Measurements from ENCODE around the gene SIRT6.
A peak's percentile ranks its signal among the peaks of the same experiment; 100 is the strongest.
"Not testable (repeated sequence)": the region's sequence is repeated elsewhere in the genome, so short reads cannot be mapped to it uniquely, and the experiment has no call there.

The SIRT6 gene

DNA sequence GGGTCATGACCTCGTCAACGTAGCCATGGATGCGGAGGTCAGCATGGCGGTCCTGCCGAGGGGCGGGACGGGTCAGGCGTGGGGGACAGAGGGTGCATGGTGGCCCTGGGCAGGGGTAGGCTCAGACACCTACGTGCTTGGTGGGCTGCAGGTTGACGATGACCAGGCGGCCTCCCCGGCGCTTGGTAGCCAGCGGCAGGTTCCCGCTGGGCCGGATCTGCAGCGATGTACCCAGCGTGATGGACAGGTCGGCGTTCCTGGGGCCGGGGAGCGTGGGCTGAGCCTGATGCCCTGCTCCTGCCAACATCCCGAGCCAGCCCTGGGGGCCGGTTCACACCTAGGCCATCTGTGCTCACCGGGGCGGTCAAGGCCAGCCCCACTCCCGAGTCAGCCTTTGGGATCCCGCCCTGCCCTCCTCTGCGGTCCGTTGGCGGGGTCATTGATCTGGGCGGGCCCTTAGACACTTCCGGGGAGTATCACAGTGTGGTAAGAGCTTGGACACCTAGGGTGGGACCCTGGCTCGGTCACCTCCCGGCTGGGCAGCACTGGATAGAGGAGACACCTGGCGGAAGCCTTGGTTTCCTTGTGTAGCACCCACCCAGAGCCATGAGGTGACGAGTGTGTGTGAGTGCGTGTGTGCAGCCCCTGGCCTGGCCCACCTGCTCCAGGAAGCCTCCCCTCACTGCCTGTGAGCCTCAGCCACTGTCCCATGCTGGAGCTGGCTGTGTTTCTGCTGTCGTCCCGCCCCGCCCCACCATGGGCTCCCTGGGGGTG, 7.3 kb downstream of the SIRT6 start:
- DNase-seq (ENCODE audit: low read depth, low spot score) = no peak

DNA sequence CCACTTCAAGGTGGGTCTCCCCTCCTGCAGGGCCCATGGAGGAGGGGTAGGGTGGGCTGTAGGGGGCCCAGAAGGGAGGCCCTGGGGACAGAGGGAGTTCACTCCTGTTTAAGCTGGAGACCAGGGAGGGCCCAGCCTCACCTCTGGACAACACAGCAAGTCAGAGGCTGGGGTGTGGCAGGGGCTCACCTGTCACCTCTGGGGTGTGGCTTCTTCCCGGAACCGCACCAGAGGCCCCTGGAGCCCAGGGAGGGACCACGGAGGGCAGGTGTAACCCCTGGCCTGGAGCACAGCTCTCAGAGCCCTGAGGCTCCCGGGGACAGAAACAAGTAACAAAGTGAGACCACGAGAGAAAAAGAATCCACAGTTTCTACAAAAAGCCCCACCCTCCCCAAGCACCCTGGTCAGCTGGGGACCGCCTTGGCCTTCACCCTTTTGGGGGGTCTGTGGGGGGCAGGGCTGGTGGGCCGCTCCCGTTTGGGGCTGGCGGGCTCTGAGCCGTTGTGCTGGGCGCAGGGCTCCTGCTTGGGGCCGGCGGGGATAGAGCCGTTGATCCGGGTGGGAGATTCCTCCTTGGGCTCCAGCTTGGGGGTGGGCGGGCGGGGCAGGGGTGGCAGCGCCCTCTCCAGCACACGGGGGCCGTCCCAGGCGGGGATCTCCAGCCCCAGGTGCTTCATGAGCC, 8.0 kb downstream of the SIRT6 start:
- DNase-seq (ENCODE audit: low read depth, low spot score) = no peak

GRCh38 chr19:4173479-4174212, 8.7 kb downstream of the SIRT6 start:
- DNase-seq (ENCODE audit: low read depth, low spot score) = no peak

DNA sequence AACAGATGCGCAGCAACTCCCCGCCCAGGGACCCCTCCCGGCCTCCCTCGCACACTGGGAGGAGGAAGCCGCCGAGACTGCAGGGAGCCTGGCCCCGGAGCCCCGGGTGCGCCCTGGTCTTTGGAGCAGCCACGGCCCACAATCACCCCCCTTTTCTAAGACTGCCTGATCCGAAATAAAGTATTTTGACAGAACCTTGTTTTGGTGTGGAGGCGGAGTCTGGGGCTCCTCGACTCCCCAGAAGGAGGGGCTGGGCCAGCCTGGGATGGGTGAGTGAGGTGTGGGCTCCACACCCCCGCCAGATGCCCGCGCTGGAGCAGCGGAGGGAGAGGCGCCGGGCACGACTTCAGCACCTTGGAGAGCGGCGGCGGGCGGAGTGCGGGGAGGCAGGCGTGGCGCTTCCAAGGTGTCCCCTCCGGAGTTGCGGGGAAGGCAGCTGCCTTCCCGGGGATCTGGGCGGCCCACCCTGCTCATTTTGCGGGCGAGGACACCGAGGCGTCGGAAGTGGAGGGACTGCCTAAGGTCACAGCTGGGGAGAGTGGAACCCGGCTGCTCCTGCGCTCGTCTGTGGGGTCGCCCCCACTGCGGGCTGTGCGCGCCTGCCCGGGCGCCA, 9.4 kb downstream of the SIRT6 start:
- peak; percentile 29 for DNase-seq (ENCODE audit: low read depth, low spot score)

DNA sequence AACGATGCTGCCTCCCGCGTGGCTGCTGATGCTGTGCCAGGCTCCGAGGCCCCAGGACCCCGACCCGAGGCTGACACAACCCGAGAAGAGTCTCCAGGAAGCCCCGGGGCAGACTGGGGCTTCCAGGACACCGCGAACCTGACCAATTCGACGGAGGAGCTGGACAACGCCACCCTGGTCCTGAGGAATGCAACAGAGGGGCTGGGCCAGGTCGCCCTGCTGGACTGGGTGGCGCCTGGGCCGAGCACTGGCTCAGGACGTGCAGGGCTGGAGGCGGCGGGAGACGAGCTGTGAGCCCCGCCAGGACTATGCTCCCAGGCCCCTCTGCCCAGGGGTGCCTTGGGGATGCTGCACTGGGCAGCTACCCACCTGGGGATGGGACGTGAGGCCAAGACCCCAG, 10.7 kb downstream of the SIRT6 start:
- DNase-seq (ENCODE audit: low read depth, low spot score) = no peak

DNA sequence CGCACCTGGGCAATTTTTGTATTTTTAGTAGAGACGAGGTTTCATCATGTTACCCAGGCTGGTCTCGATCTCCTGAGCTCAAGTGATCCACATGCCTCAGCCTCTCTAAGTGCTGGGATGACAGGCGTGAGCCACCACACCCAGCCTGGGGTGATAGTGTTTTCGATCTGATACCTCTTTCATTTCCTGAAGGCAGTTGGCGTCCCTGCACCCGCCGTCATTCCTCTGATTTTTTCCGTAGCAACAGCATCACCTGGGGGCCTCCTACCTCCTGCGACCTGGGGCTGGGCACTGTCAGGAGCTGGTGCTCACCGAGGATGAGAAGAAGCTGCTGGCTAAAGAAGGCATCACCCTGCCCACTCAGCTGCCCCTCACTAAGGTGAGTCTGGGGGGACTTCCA, 18.1 kb downstream of the SIRT6 start:
- DNase-seq (ENCODE audit: low read depth, low spot score) = no peak

DNA sequence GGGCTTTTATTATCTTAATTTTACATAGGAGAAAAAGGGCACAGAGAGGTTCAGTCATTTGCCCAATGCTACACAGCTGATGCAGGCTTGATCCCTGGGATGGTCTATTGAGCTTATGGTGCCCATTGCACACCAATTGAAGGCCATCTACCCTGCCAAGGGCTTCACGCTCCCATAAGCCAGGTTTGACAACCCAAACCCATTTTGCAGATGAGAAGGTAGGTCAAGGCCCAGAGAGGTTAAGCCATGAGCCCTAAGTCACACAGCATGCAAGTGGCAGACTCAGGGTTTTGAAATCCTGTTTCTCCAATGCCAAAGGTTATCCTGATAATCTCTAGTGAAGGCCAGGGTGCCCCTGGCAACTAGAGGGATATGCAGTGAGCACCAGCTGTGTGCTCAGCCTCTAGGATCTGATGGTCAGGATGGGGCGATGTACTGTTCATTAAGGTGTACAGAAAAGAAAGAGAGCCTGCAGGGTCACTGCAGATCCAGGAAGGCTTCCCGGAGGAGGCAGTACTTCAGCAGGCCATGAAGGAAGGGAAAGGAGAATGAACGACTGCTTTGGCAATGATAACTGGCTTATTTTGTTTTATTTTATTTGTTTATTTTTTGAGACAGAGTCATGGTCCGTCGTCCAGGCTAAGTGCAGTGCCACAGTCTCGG, 20.8 kb downstream of the SIRT6 start:
- DNase-seq (ENCODE audit: low read depth, low spot score) = no peak

GRCh38 chr19:4157971-4158370, 24.4 kb downstream of the SIRT6 start:
- DNase-seq (ENCODE audit: low read depth, low spot score) = not testable (repeated sequence)

DNA sequence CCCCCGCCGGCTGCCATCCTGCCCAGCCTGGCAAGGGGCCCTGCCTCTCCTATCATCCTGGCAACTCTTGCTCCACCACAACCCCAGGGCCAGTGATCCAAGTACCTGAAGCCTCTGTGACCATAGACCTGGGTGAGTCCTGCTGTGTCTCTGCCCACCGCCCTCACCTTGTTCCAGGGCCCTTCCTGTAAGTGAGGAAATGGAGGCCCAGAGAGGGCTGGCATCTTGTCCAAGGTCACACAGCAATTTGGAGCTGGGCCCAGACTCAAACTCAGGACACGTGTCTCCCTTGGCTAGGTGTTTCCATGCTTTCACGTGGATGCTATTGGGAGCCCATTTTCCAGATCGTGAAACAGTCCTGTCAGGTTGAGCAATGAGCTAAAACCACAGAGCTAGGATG, 25.2 kb downstream of the SIRT6 start:
- no peak for DNase-seq (ENCODE audit: low read depth, low spot score)

DNA sequence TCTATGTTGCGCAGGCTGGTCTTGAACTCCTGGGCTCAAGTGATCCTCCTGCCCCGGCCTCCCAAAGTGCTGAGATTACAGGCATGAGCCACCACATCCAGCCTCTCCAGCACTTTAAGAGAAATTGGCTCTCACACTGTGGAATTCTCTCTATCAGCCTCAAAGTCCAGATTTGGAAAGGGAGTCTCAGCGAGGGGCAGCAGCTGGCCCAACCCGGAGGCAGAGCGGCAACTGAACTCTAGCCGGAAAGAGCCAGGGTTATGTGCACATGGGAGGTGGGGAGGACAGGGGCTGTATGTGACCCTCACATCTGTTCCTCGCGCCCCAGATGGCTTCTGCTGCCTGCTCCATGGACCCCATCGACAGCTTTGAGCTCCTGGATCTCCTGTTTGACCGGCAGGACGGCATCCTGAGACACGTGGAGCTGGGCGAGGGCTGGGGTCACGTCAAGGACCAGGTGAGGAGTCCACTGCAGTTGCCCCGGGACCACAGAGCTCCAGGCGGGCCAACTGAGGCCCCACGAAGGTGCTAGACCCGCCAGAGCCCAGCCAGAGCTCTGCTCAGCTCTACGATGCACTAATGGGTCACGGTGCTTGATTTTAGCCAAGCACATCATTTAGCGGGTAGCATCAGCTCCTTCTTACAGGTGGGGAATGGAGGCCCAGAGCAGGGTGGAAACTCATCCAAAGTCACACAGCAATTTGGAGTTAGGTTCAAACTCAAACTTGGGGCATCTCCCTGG, 27.6 kb downstream of the SIRT6 start:
- DNase-seq (ENCODE audit: low read depth, low spot score) = no peak

DNA sequence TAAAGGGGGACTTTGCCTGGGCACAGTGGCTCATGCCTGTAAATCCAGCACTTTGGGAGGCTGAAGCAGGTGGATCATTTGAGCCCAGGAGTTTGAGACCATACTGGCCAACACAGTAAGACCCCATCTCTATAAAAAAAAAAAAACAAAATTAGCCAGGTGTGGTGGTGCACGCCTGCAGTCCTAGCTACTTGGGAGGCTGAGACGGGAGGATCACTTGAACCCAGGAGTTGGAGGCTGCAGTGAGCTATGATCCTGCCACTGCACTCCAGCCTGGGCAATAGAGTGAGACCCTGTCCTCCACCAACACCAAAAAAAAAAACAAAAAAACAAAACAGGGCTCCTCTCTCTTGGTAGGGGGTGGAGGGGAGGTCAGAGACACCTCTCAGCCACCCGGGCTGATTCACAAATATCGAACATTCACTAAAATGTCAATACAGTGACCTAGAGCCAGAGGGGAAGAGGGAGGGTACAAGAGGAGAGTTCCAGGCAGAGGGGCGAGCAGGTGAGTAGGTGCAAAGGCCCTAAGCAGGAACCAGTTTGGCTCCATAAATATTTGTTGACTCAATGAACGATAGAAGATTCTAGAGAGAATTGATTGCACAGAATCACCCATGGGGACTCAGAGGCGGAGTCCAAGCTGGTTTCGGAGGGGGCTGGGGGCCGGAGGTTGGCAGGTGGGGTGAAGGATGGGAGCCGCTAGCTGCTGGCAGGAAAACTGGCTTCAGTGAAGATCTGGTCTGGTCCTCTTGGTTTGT, 29.9 kb downstream of the SIRT6 start:
- no peak for DNase-seq (ENCODE audit: low read depth, low spot score)

DNA sequence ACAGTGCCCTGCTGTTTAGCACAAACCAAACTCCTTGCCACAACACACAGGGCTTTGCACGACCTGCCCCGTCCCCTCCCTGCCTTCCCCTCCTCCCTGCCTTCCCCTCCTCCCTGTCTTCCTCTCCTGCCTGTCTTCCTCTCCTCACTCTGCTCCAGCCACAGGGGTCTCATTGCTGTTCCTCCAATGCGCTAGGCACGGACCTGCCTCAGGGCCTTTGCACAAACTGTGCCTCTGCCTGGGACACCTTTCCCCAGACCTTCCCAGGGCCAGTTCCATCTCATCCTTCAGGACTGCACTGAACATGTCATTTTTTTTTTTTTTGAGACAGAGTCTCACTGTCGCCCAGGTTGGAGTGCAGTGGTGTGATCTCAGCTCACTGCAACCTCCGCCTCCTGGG, 30.7 kb downstream of the SIRT6 start:
- no peak for DNase-seq (ENCODE audit: low read depth, low spot score)

GRCh38 chr19:4149518-4150288, 32.7 kb downstream of the SIRT6 start:
- DNase-seq (ENCODE audit: low read depth, low spot score) = no peak

- no peak for DNase-seq (ENCODE audit: low read depth, low spot score)
Observed at GRCh38 chr19:4144666-4145249, 37.6 kb downstream of the SIRT6 start.

- DNase-seq (ENCODE audit: low read depth, low spot score) = not testable (repeated sequence)
Observed at GRCh38 chr19:4142916-4143315, 39.4 kb downstream of the SIRT6 start.

DNA sequence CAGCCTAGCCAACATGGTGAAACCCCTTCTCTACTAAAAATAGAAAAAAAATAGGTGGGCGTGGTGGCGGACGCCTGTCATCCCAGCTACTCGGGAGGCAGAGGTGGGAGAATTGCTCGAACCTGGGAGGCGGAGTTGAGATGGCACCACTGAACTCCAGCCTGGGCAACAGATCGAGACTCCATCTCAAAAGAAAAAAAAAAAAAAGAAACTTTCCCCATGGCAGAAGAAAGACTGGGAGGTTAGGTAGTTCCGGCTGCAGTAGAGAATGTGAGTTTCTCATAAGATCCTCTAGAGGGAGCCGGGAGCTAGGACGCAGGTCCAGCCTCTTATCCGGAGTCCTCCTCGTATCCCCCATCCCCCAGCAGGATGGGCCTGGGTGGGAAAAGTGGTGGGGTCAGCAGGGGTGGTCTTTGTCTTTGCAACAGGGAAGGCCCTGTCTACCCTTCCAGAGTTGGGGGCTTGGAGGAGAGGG, 42.1 kb downstream of the SIRT6 start:
- no peak for DNase-seq (ENCODE audit: low read depth, low spot score)

DNA sequence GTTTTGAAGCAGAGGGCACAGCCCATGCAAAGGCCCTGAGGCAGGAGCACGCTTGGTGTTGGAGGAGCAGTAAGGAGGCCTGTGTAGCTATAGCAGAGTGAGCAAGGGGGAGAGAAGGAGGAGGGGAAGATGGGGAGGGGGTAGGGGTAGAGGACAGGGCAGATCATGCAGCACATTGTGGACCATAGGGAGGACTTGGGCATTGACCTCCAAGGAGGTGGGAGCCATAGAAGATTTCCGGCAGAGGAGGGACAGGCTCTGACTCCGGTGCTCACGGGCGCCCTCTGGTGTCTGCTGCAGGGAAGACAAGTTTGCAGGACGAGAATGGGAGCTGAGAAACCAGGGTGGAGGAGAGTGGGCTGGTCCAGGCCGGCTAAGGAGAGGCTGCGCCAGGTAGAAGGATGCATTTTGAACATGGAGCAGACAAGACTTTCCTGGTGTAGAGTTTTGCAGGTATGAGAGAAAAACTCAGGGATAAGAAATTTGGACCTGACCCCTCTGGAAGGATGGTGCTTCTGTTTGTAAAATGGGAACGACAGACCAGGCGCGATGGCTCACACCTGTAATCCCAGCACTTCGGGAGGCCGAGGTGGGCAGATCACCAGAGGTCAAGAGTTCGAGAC, 42.6 kb downstream of the SIRT6 start:
- DNase-seq (ENCODE audit: low read depth, low spot score) = peak; percentile 82

DNA sequence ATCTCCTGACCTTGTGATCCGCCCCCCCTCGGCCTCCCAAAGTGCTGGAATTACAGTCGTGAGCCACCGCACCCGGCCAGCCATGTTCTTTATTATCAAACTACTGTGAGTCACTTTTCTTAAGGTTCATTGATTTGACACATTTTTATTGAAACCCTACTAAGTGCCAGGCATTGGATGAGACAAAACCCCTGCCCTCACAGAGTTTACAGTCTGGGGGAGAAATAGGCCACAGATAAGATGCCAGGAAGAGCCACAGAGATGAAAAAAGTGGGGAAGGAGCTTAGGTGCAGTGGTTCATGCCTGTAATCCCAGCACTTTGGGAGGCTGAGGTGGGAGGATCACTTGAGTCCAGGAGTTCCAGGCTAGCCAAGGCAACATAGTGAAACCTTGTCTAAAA, 43.9 kb downstream of the SIRT6 start:
- DNase-seq (ENCODE audit: low read depth, low spot score) = no peak
